ENCODE results near the gene CDK2AP2. TPM values are rescaled to one million over a fixed set of nuclear protein-coding genes. Genes with fewer than 3 reads are reported as not detected.

Gene CDK2AP2
- total and polyA plus RNA-seq, 9 of the 15 experiments (the other 6 are each of a cell fraction or from before 2014, with no cell fraction given), result 4.4 to 47.4 (median 21.7) TPM

- TF ChIP-seq PATZ1 (CRISPR knock-in tag; IDR thresholded peaks at IDR 0.05; ENCODE audit: borderline replicate concordance), result no peak
- TF ChIP-seq POLR2AphosphoS5 (IDR thresholded peaks at IDR 0.05; ENCODE audit: control insufficient read depth, insufficient read depth, low read depth, low read length), result peak; percentile 64; the same call in 1 of the 2 replicates
- TF ChIP-seq CREB3 (tag; conservative IDR thresholded peaks at IDR 0.05; ENCODE audit: low read depth), result no peak
- TF ChIP-seq ZNF184 (CRISPR knock-in tag; IDR thresholded peaks at IDR 0.05), result no peak
- TF ChIP-seq NBN (IDR thresholded peaks at IDR 0.05; ENCODE audit: low read depth), result no peak
- no peak for TF ChIP-seq ZNF561 (CRISPR knock-in tag; conservative IDR thresholded peaks at IDR 0.05)
- no peak for TF ChIP-seq TCFL5 (CRISPR knock-in tag; conservative IDR thresholded peaks at IDR 0.05)
- peak; percentile 93 for TF ChIP-seq ZBTB12 (CRISPR knock-in tag; IDR thresholded peaks at IDR 0.05)
- TF ChIP-seq NKRF (IDR thresholded peaks at IDR 0.05; ENCODE audit: borderline replicate concordance), result peak; percentile 93
- TF ChIP-seq CTBP1 (IDR thresholded peaks at IDR 0.05; ENCODE audit: borderline replicate concordance), result peak; percentile 96
- no peak for TF ChIP-seq ZBTB11 (CRISPR knock-in tag; IDR thresholded peaks at IDR 0.05)
- no peak for TF ChIP-seq NUFIP1 (IDR thresholded peaks at IDR 0.05; ENCODE audit: partially characterized antibody)
- TF ChIP-seq CHCHD3 (CRISPR knock-in tag; IDR thresholded peaks at IDR 0.05), result no peak
- TF ChIP-seq KDM2B (CRISPR knock-in tag; IDR thresholded peaks at IDR 0.05), result 0 out of 2 replicates have a peak, but pooled peaks have one; percentile 39
- no peak for TF ChIP-seq ADNP (tag; IDR thresholded peaks at IDR 0.05)
- peak; percentile 42 for TF ChIP-seq BCOR (IDR thresholded peaks at IDR 0.05)
- peak; percentile 70 for TF ChIP-seq ELF1 (tag; IDR thresholded peaks at IDR 0.05)
Measured at GRCh38 chr11:67508486-67509121, 642 bp upstream of the CDK2AP2 start (continued).
